Vagina (tissue), 2 donors: Measurements from ENCODE around the gene AHDC1. TPM values are rescaled to one million over a fixed set of nuclear protein-coding genes. Genes with fewer than 3 reads are reported as not detected.

Source experiments
- DNase-seq, 2 donors: peaks; one replicate each; pipeline ENCODE4 v3.0.0-alpha.2; 2017; ENCODE audit errors: extremely low spot score in 2 of 2
- H3K27ac ChIP-seq: fragments of 200-600 bp; sonication (generic); one replicate; pipeline ENCODE4 v1.5.1; 2019
- H3K27me3 ChIP-seq: fragments of 200-600 bp; sonication (generic); one replicate; pipeline ENCODE4 v1.5.1; 2019
- H3K36me3 ChIP-seq, 2 donors: fragments of 200-600 bp; sonication (generic); one replicate each; pipeline ENCODE4 v1.5.1; 2017 to 2019
- H3K4me1 ChIP-seq: fragments of 200-600 bp; sonication (generic); one replicate; pipeline ENCODE4 v1.5.1; 2019
- H3K4me3 ChIP-seq, 2 donors: fragments of 200-600 bp; sonication (generic); 1 replicate in 1 of 2; 2 replicates in 1 of 2; pipeline ENCODE4 v1.5.1; 2016 to 2019
- H3K9me3 ChIP-seq: fragments of 200-600 bp; sonication (generic); one replicate; pipeline ENCODE4 v1.5.1; 2019
- POLR2A ChIP-seq, 2 donors: fragments of 450-650 bp; IDR thresholded peaks; one replicate each; pipeline ENCODE4 v1.6.1; 2017; ENCODE audit warnings: antibody characterized with exemption in 2 of 2, mild to moderate bottlenecking in 2 of 2, moderate library complexity in 2 of 2
- POLR2AphosphoS5 ChIP-seq, 2 donors: sonication (generic); formaldehyde crosslinking; IDR thresholded peaks; one replicate each; pipeline ENCODE4 v1.9.0; 2017; ENCODE audit warnings: antibody characterized with exemption in 2 of 2, mild to moderate bottlenecking in 2 of 2, low read depth in 1 of 2; ENCODE audit not compliant: insufficient read depth in 1 of 2
- intact Hi-C: fragments of 100-400 bp; cut with DNase I; formaldehyde crosslinking; loops from one replicate; pipeline ENCODE4 v1.15.1; 2023
- total RNA-seq: library from RNA; depleted of rRNA; stranded (reverse); fragments of >200 nt; gene quantifications from one replicate; pipeline ENCODE4 v1.2.3, GENCODE V29; 2016
- TF ChIP-seq, protein P1 (sequence below), 3 experiments: fragments of 450-650 bp in 2 of 3; fragments of 200-600 bp in 1 of 3; sonication (generic) in 1 of 3; IDR thresholded peaks; one replicate each; pipeline ENCODE4 v1.5.1; 2017 to 2019; ENCODE audit warnings: antibody characterized with exemption in 3 of 3, mild to moderate bottlenecking in 2 of 3, moderate library complexity in 2 of 3

Gene AHDC1
- total RNA-seq, 1 donor from 2014 or later = 62.4 TPM

DNA sequence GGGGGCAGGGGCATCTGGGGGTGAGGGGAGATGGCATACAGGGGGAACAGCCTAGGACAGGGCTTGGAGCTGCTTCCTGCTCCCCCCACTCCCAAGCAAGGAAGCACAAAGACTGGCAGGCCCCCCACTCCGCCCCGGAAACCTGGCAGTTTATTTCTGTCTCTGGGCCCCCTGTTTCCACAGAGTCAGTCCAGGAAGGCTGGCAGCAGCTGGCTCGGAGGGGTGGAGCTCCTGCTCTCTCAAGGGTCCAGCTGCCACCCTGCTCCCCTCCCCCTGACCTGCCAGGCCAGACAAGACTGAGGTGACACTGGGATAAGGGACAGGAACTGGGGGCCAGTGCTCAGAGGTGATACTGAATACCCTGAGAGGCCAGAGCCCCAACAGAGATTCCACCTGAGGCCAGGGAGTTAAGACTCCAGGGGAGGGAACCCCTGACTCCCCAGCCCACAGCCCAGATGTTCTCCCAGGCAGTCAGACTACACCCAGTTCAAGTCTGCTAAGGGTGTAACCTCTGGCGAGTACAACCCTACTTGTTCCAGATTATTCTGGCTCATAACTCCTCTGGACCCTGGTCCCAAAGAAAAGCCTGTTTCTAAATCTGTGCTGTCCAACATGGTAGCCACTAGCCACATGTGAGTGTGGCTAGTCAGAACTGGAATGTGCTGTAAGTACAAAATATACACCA lies 26.3 kb downstream of the AHDC1 start:
- Histone ChIP-seq H3K4me3 (no peak overlapping the region), H3K27me3 (no peaks in the 10 kb centered on the region), H3K4me1 (peaks cover 85% of the 10 kb centered on the region), H3K36me3 (no peaks in the 10 kb centered on the region), H3K27ac (peak overlapping the region; percentile 96), H3K9me3 (no peaks in the 10 kb centered on the region)
- no peak for TF ChIP-seq POLR2A (IDR thresholded peaks at IDR 0.05)
- peak in 1 of 2 donors; percentile 16 for TF ChIP-seq POLR2AphosphoS5 (IDR thresholded peaks at IDR 0.05; ENCODE audit: insufficient read depth in 1 of 2, low read depth in 1 of 2)
- TF ChIP-seq, protein P1, sequence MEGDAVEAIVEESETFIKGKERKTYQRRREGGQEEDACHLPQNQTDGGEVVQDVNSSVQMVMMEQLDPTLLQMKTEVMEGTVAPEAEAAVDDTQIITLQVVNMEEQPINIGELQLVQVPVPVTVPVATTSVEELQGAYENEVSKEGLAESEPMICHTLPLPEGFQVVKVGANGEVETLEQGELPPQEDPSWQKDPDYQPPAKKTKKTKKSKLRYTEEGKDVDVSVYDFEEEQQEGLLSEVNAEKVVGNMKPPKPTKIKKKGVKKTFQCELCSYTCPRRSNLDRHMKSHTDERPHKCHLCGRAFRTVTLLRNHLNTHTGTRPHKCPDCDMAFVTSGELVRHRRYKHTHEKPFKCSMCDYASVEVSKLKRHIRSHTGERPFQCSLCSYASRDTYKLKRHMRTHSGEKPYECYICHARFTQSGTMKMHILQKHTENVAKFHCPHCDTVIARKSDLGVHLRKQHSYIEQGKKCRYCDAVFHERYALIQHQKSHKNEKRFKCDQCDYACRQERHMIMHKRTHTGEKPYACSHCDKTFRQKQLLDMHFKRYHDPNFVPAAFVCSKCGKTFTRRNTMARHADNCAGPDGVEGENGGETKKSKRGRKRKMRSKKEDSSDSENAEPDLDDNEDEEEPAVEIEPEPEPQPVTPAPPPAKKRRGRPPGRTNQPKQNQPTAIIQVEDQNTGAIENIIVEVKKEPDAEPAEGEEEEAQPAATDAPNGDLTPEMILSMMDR (IDR thresholded peaks at IDR 0.05) = no peak
- intact Hi-C loops = no loop called here
- DNase-seq = no peak

DNA sequence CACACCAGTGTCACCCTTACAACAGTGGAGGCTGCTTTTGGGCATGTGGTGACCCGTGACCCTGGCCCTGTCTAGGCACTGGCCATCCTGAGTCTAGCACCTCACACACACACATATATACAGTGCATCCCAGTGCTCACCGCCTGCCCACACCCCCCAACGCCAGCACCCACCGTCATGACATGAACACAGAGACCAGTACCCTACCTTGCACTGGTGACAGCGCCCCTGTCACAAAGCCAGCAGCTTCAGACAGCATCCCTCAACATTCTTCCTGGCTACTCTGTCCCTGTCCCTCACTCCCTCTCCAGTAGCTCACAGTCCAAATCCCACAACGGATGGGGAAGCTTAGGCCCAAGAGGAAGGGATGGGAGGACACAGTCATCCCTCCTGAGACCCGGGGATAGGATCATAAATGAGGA lies 27.1 kb downstream of the AHDC1 start:
- H3K27me3 ChIP-seq = no peaks in the 10 kb centered on the region
- DNase-seq = no peak
- intact Hi-C loops = no loop called here
- peak overlapping the region in 1 of 2 donors; percentile 50 for H3K4me3 ChIP-seq
- no peaks in the 10 kb centered on the region for H3K36me3 ChIP-seq
- H3K27ac ChIP-seq = peak overlapping the region; percentile 96
- H3K4me1 ChIP-seq = peaks cover 85% of the 10 kb centered on the region
- no peak for TF ChIP-seq POLR2AphosphoS5 (IDR thresholded peaks at IDR 0.05; ENCODE audit: insufficient read depth in 1 of 2, low read depth in 1 of 2)
- TF ChIP-seq, protein P1 (IDR thresholded peaks at IDR 0.05) = no peak
- no peak for TF ChIP-seq POLR2A (IDR thresholded peaks at IDR 0.05)
- H3K9me3 ChIP-seq = no peaks in the 10 kb centered on the region

DNA sequence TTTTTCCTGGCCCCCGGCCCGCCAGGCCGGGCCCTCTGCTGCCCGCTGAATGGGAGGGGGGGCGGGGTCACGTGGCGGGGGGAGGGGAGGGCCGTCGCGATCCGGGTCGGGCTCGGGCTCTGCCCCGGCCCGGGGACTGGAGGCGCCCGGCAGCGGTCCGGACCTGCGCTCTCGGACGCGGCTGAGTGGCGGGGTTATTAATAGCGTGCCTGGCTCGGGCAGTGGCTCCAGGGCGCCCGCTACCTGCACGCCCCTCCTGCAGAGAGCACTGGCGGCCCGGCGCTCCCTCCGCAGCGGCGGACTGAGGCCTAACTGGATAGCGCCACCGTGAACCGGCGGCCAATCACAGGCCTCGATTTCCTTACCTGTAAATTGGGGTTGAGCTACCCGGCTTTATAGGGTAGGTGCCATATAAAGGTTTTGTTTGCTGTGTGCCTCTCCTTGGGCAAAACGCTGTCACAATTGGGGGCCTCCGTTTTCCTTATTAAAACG lies 28.1 kb downstream of the AHDC1 start:
- Histone ChIP-seq H3K36me3 (no peaks in the 10 kb centered on the region), H3K27me3 (no peaks in the 10 kb centered on the region), H3K27ac (peak overlapping the region; percentile 96), H3K4me1 (peaks cover 89% of the 10 kb centered on the region), H3K9me3 (no peaks in the 10 kb centered on the region), H3K4me3 (peak overlapping the region; percentile 38 to 50)
- TF ChIP-seq, protein P1 (IDR thresholded peaks at IDR 0.05) = no peak
- peak in 1 of 2 donors; percentile 30 for TF ChIP-seq POLR2AphosphoS5 (IDR thresholded peaks at IDR 0.05; ENCODE audit: insufficient read depth in 1 of 2, low read depth in 1 of 2)
- intact Hi-C loops = no loop called here
- no peak for DNase-seq

DNA sequence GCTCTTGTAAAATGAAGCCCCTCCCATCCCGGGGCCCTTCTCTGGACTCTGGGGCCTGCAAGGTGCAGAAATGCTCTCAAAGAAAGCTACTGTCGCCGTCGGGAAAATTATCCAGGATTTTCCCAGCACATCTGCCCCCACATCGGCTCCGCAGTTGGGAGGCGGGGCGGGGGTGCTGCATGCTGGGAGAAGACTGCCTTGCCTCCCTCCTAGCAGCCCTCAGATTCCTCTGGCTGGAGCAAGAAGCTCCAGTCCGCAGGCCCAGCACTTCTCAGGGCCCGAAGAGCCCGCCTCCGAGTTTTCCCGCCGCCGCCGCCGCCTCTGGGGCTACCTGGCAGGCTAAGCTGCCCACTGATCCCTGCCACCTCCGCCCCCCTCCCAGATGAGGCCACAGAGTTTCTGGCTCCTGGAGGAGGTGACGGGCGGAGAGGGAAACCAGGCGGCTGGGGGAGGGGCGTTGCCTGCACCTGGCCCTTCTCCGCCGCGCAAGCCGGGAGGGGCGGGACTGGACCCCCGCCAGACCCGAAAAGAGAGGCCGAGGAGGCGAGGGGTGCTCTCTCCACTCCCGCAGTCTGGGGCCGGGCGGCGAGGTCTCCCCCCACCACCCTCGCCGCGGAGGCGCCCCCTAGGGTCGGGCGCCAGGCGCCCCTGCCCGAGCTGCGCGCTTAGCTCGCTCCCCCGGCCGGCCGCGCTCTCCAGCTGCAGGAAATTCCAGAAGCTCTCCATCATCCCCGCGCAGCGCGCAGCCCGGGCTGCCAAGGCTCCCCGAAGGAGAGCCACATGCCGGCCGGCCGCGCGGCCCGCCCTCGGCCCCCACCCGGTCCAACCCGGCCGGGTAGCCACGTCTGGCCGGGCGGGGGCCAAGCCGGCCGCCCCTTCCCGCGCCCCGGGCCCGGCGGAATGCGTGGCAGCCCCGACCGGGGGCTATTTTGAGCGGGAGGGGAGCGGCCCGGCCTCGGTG lies 28.8 kb downstream of the AHDC1 start:
- H3K27ac ChIP-seq = peak overlapping the region; percentile 96
- intact Hi-C loops = no loop called here
- peaks cover 95% of the 10 kb centered on the region for H3K4me1 ChIP-seq
- H3K9me3 ChIP-seq = no peaks in the 10 kb centered on the region
- TF ChIP-seq, protein P1 (IDR thresholded peaks at IDR 0.05) = no peak
- peak in 1 of 2 donors; percentile 78 for TF ChIP-seq POLR2AphosphoS5 (IDR thresholded peaks at IDR 0.05; ENCODE audit: insufficient read depth in 1 of 2, low read depth in 1 of 2)
- peak in 1 of 2 donors; percentile 17 for TF ChIP-seq POLR2A (IDR thresholded peaks at IDR 0.05)
- no peaks in the 10 kb centered on the region for H3K36me3 ChIP-seq
- peak overlapping the region; percentile 38 to 50 for H3K4me3 ChIP-seq
- no peak for DNase-seq
- no peaks in the 10 kb centered on the region for H3K27me3 ChIP-seq
